ENCODE results near the gene TMPRSS9.

TMPRSS9 gene

DNA sequence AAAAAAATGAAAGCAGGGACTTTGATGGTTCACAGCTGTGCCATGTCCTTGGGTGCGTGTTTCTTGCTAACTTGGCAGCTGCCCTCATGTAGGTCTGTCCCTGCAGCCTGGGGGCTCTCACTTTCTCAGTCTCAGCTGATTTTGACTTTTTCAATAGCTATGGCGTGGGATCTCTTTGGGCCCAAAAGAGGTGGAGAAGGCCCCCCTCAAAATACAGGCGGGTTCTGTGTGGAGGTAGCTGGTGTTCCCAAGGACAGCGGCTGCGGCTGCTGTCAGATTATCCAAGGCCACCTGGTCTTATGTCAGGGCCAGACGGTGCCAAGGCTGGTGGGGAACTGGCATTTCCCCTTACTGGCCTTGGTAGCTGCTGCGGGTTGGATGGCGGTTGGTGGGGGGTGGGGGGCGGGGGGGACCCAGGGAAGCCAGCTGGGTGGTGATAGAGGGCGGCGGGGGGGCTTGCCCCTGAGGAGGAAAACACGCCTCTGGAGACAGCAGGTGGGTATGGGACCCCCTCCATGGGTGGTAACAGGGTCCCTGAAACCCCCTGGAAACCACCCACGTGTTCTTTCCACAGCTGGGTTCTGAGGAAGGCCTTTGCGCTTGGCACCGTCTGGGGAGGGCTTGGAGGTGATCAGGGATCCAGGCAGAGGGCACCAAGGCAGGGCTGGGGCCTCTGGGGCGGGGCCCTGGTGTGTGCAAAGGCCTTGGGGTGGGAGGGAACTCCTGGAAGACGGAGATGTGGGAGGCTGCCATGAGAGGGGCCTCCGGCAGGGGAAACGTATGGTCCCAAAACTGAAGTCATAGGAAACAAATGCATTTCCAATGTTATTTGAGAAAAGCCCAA, 63.2 kb downstream of the TMPRSS9 start:
- no peak for DNase-seq (ENCODE audit: low spot score)

DNA sequence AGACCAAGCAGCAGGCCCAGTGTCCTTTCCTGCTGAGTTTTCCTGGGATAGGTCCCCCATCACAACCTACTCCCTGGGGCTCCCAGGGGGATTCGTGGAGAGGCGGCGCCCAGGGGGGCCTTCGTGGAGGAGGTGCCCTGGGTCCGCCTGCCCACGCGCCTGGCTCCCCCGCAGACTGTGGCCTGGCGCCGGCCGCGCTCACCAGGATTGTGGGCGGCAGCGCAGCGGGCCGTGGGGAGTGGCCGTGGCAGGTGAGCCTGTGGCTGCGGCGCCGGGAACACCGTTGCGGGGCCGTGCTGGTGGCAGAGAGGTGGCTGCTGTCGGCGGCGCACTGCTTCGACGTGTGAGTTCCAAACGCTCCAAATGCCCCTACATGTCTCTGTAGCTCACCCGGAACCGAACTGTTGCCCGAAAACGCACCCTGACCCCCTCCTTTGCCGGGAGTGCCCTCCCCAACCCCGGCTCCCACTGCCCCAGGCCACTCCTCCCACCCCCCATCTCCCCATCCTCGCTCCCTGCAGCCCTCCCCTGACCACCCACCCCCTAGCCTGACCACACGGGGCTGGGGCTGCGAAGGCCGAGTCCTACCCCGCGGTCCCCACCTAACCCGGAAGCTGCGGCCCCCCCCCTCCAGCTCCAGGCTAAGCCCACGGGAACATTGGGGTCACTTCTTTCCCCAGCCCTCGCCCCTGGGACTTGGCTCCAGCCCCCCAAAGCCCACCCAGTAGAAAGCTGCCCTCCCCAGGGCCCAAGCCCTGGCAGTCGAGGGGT, 64.0 kb downstream of the TMPRSS9 start:
- no peak for DNase-seq (ENCODE audit: low spot score)

DNA sequence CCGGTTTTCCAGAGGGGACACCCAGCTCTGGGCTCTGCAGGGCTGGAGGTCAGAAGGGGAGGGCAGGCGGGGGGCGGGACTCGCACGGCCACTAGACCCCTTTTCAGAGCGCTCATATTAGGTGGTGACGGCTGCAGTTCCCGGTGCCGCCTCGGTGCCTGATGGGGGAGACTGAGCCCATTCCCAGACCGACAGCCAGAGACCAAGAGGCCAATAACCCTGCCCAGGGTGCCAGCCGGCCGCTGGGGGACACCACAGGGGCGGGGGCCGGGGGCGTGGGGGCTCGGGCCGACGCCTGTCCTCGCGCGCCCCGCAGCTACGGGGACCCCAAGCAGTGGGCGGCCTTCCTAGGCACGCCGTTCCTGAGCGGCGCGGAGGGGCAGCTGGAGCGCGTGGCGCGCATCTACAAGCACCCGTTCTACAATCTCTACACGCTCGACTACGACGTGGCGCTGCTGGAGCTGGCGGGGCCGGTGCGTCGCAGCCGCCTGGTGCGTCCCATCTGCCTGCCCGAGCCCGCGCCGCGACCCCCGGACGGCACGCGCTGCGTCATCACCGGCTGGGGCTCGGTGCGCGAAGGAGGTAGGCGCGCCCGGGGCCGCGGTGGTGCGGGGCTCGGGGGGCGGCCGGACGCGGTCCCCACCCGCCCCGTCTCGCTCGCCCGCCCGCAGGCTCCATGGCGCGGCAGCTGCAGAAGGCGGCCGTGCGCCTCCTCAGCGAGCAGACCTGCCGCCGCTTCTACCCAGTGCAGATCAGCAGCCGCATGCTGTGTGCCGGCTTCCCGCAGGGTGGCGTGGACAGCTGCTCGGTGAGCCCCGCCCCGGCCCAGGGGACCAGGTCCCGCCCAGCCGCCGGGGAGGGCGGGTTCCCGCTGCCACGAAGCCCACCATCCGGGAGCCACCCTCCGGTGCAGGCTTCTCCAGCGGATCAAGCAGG, 64.9 kb downstream of the TMPRSS9 start:
- DNase-seq (ENCODE audit: low spot score), result peak; percentile 92

DNA sequence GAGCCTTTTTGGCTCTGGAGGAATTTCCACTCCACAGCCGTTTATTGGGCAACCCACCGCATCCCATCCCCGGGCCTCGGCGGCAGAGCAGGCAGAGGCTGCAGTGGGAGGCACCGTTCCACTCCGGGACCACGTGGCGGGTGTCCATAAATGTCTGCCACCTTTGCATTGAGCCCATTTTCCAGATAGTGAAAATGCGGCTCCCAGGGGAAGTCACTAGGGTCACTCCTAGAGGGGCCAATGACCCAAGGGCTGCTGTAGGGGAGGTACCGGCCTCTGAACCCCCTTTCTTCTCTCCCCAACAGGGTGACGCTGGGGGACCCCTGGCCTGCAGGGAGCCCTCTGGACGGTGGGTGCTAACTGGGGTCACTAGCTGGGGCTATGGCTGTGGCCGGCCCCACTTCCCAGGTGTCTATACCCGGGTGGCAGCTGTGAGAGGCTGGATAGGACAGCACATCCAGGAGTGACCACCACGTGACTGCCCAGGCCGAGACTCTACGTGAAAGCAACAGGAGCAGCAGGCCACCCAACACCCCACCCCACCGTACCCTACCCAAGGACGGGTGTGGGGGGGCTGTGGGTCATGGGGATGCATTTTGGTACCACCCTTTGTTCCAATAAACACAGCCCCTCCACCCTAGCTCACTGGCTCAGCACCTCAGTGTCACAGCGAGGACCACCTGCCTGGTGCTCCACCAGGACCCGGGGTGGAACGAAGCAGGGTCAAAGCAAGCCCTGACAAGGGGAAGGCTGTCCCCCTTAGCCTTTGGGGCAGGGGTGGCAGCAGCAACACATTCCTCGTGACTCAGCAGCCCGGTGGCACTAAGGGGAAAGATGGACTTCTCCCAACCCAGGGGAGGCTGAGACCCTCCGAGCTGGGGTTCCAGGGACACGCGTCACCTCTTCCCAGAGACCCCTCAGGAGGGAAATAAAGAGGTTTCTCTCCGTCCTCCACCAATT, 65.8 kb downstream of the TMPRSS9 start:
- no peak for DNase-seq (ENCODE audit: low spot score)

DNA sequence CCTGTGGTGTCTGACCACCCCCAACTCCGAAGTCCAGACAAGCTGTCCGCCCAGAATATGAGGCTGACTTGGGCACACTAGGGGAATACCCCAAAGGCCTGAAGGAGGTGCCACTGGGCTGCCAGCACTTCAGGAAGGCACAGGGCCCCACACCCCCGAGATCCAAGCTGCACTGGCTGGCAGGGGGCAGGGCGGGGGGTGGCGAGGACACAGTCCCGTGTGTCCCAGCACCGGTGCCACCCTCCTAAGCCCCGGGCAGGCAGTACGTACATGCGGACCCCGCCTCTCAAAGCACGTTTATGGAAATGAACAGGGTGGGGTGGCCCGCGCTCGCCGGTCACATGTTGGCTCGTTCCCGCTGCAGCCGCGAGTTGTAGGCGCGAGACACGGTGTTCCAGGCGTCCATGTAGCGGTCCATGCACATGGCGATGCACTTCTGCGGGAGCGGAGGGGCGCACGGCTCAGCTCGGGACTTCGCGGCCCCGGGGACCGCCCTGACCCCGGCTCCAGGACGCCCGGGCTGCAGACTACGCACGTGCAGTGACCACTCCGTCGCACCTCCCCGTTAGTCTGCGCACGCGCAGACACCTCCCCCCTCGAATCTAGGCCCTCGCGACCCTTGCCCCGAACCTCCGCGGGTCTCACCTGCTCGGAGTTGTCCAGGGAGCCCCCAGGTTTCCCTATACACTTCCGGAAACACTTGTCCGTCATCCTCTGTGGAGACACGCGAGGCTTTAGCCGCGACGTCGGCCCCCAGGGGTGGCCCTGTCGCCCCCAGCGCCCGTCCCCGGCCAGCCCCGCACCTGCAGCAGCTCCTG, 66.8 kb downstream of the TMPRSS9 start:
- peak; percentile 79 for DNase-seq (ENCODE audit: low spot score)

DNA sequence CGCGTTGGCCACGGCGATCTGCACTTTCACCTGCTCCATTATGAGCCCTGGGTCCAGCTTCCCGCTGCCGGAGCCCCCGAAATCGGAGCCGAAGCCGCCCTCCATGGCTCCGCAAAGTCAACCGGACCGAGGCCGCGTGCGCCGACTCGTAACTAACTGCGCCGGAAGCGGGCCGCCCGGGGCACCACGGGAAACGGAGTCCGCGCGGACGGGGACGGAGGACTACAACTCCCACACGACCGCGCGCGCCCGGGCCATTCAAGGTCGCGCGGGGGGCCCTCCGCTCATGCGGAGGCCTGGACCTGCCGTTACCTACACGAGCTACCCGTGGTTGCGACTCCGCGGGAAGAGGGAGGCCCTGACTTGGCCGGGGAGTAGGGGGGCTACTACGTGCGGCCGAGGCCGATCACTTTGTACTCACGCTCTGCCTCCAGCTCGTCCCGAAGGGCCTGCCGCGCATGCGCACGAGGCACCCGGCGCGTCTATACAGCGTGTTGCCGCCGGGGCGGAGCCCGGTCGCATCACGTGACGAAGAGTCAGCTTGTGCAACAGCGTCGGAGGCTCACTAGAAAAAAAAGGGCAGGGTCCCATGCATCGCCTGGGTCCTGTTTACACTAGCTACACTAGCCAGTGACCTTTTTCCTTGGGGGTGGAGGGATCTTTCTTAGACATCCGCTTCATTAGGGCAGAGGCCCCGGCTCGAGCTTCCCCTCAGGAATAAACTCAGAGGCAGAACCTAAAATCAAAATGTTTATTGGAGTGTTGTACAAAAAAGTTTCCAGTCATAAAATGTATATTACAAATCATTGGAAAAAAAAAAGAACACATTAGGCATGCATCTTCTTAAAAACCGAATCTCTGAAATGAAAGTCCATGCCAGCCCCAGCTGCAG, 67.6 kb downstream of the TMPRSS9 start, which contains the start of gene TIMM13:
TSS of gene TIMM13 (minus strand) at position 158 of the 892 bp plus-strand sequence. CDS start at position 105, 53 bp downstream.
- peak; percentile 96 for DNase-seq (ENCODE audit: low spot score)

DNA sequence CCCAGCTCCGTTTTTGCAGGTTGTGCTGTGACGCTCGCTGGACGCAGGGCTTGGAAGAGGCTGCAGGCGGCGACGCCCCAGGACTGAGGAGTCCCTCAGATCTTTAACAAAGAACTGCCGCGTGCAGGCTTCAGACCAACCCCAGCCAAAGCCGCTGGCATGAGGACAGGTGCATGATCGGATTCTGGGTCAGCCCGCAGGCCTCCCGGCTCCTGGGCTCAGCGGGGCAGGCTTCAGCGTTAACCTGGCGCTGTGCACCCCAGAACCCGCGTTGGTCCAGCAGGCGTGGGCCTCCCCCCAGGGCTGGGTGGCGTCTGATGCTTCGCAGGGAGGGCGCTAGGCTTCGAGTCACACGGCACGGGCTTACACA, 68.2 kb downstream of the TMPRSS9 start:
- DNase-seq (ENCODE audit: low spot score), result no peak

DNA sequence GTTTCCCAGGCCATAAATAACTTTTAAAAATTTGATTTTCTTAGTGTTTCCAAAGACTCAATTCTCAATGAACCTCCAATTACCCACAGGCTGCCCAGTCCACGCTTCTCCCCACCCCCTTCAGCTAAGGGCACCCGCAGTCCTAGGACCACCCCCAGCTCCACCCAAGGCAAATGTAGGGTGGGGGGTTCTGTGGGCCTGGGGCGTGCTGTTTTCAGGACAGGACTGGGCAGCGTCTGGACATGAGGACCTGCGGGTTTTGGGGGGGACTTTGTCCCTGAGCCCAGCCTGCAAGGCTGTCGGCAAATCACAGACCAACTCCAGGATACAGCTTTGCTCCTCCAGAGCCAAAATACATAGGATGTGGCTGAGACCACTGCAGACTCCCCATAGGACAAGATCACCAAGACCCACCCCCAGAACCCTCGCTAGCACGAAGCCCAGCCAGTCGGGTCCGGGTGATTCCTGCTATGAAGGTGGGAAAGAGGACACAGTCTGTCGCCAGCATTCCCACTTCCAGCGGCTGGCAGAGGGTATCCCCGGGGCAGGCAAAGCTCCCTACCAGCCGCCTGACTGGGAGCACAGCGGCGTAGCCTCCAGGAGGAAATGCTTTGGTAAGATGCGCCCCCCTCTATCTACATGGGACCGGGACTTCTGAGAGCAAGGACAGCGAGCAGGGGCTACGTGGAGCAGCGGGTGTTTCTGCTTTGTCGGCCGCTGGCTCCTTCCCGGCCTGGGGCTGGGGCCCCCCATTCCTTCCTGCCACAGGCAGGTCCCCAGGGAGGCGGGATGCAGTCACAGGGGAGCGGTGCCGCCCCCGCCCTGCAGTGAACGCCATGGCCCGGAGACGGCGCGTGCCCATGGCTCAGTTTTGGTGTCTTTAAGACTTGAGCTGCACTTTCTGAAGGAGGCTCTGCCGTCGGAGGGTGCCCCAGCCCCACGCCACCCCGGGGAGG, 69.0 kb downstream of the TMPRSS9 start:
- DNase-seq (ENCODE audit: low spot score), result no peak

DNA sequence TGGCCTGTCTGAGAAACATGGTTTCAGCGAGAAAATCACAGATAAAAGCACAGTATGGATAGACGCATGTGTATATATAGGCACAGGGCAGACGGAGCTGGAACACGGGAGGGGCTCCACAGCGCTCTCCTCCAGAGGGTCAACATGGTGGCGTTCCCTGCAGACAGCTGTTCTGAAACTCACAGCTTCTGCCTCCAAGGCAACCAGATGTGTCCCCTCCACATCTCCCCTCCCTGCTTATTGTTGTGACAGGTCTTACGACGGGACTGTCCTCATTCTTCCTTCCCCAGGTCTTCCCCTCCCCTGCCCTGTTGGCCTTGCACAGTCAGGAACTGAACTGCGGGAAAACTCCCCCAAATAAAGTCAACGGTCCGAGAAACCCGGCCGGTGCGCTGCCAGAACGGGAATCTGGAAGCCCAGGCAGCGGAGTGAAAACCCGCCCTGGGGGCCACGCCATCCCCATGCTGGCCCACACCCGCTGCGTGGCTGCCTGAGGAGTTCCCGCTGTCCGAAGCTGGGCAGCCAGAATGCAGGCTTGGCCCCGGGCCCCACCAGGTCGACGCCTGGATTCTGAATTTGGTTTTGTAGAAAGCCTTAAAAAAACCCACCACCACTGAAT, 70.0 kb downstream of the TMPRSS9 start:
- no peak for DNase-seq (ENCODE audit: low spot score)

DNA sequence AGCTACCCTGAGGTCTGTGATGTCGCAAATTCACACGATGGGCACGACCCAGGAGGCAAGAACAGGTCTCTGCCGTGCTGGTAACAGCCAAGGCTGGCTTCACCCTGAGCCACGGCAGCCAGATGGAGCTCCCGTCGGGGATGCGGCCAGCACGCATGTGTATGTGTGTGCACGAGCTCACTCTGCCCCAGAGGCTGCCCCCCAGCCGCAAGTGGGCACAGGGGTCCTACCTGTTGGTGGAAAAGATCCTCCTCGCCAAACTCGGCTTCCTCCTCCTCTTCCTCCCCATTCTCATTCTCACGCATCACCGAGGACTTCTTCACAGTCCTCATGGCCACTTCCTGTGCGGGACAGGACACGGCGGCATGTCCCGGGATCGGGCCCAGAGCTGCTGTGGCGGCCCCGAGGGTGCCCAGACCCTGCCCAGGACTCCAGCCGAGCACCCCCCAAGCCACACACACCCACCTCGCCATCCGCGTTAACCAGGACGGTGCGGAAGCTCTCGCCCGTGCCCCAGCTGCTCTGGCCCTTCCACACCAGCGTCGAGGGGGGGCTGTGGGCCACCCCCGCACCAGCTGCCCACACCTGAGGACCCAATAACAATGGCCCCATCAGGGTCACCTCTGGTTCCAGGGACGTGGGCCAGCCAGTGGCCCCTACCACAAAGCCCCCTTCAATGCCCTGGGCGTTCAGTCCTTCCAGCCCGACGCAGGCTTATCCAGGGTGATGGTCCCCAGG, 71.4 kb downstream of the TMPRSS9 start:
- no peak for DNase-seq (ENCODE audit: low spot score)

DNA sequence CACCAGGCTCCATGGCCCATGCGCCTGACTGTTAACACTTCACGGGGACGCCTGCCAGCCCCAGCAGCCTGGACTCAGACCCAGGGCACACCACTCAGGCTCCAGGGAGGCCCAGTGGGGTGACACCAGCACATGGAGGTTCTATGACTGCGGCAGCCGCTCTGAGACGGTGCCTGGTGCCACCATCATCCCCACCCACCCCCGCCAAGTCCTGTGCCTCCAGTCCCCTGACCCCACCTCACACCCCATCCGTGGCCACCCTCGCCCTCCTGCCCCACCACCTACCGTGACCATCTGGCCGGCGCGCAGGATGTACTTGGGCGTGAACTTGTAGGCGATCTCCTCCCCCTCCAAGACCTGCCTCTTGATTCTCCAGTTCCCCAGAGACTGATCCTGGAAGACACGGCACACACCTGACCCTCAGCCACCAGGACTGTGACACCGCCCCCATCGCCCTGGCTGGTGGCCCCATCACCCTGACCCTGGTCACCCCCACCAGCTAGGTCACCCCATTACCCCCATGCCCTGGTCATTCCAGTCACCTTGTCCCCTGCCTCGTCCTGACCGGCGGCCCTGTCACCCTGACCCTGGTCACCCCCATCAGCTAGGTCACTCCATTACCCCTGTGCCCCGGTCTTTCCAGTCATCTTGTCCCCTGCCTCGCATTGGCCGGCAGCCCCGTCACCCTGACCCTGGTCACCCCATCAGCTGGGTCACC, 72.2 kb downstream of the TMPRSS9 start:
- DNase-seq (ENCODE audit: low spot score), result no peak

DNA sequence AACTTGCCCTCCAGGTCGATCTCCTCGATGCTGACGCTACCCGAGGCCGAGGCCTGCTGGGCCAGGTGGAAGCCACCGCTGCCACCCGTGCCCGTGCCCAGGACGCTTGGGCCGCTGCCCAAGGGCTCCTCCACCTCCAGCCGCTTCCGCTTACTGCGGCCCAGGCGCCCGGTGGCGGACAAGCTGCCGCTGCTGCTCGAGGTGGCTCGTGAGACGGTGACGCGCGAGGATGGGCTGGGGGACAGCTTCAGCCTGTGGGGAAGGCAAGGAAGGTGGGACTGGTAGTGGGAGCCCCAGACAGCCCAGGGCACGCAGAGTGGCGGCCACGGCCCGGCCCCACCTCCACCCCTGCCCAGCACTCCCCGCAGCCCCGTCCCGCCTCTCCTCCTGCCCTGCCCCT, 73.8 kb downstream of the TMPRSS9 start:
- DNase-seq (ENCODE audit: low spot score), result no peak

DNA sequence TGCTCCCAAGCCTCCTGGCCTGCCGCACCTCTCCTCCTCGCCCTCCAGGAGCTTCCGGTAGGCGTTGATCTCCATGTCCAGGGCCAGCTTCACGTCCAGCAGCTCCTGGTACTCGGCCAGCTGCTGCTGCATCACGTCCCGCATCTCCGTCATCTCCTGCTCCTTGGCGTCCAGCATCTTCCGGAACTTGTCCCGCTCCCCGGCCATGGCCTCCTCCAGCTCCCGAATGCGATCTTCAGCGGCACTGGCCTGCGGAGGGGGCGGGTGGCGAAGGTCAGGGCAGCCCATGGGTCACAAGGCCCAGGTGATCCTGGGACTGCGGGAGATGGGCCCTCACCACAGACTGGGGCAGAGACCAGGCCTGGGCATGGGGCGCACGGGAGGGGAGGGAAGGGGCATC, 74.2 kb downstream of the TMPRSS9 start:
- DNase-seq (ENCODE audit: low spot score), result no peak

DNA sequence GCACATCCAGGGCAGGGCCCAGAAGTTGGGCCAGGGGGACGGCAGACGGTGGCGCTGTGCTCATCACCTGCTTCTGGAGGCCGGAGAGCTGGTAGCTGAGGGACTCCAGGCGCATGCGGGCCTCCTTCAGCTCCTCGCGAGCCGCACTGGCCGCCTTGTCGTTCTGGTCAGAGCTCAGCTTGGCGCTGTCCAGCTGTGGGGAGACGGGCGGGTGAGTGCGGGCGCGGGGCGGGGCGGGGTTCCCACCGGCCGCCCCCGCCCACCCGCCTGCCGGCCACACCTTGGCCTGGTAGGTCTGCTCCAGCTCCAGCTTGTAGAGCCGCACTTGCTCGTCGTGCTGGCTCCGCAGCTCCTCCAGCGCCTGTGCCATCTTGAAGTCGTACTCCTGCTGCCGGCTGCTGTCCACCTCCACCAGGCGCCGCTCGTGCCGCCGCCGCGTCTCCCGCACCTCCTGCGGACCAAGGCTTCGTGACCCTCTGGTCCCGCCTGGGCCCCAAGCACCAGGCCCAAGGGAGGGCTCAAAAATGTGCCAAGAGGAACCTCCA, 74.7 kb downstream of the TMPRSS9 start:
- no peak for DNase-seq (ENCODE audit: low spot score)

DNA sequence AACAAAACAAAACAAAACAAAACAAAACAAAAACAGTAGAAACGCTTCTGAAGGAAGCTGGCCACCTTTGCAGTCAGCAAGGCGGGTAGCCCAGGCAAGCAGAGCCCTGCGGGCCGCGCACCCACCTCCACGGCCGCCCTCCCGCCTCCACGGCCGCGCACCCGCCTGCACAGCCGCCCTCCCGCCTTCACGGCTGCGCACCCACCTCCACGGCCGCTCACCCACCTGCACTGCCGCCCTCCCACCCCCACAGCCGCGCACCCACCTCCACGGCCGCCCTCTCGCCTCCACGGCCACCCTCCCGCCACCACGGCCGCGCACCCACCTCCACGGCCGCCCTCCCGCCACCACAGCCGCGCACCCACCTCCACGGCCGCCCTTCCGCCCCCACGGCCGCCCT, 76.3 kb downstream of the TMPRSS9 start:
- no peak for DNase-seq (ENCODE audit: low spot score)

DNA sequence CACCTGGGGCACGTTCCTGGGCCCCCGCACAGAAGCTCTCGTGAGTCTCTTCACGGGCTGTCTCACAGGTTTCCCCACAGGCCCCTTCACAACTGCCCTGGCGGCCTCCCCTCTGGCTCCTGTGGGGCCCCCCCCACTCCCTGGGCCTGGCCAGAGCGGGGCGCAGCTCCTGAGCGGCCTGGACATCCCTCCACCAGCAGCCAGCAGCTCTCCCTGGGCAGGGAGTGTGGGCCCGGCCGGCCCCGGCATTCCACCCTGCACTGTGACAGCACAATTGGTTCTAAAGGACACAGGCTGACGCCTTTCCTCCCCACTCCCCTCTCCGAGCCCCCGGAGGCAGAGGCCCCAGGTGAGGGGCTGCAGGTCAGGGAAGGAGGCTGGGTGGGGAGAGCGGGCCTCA, 76.9 kb downstream of the TMPRSS9 start:
- DNase-seq (ENCODE audit: low spot score), result no peak

All from D341Med (cell line).